Hematopoietic multipotent progenitor cell treated with erythropoietin and hydrocortisone succinate and interleukin-3 and kit ligand, for 15 days (in vitro differentiated cells): ENCODE measurements around the gene CEP135.
"Not testable (repeated sequence)": the region's sequence is repeated elsewhere in the genome, so short reads cannot be mapped to it uniquely, and the experiment has no call there.

Experiments used
- DNase-seq: peaks from one replicate; pipeline ENCODE4 v3.0.0-alpha.2; 2015; ENCODE audit warnings: low spot score

The CEP135 gene

DNA sequence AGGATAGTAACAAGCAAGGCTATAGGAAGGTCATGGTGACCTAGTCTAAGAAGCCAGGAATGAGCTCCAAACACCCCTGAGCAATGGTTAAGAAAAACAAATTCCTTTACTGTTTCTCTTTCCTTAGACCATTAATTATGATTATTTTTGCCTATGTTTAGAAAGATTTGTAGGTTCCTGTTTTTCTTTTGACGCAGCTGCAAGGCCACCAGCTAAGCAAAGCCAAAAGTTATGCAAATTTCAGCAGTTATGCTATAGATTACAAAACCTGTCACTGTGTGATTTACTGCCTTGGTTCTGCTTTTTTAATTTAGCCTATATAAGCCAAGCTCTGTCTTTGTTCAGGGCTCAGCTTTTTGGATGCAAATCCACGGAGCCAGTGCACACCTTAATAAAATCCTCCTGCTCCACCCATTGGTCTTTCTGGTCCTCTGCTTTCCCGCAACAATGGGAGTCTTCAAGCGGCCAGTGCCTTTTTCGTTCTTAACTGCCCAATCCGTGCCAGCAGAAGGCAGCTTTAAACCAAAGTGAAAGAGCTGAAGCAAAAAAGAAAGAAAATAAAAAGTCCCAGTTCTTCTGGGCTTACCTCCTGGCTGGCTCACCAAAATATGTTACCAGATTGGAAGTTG, 1.4 kb upstream of the CEP135 start:
- DNase-seq: no peak

DNA sequence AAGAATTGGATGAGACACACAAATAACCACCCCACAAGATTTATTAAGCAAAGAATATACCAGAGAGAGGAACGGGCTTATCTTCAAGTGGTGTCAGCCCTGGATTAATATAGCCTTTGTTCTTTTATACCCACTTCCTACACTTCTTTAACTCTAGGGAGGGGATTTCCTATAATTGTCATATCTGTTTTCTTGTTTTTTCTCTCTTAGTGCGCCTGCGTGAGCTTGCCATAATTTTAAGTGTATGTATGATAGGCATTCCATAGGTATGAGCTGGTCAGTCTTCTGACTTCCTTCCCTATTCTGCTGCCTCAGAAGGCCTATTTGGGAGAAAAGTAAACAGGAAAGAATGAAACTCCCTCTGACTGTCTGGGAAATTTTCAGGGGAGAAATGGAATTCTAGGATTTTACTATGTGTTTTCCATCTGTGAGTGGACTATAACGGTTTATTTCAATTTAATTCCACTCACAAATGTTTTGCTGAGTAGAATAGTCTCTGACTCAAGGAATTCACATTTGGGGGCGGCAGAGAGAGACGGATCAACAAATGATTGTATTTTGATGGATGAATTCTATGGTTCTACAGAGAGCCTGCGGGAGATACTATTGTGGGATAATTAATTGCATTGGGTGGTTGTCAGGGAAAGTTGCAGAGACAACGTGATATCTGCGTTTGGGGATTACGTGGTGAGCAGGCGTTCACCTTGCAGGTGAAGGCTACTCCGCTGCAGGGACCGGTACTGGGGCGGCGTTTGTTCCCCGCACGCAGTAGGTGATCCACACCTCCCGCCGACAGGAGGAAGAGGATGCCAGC, 626 bp upstream of the CEP135 start:
- DNase-seq: peak; percentile 14

DNA sequence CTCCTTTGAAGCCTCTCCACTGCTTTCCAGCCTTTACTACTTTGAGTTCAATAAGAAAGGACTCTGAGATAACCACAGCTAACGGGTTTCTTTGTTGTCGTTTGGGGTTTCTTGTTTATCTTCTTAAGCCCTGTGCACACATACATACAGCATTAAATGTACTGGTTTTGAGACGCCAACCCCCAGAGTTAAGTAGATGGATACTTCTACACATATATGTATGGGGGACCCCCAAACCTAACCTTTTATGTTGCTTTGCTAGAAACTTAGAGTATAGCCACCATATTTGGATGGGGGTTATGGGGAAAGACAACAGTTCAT, 697 bp downstream of the CEP135 start:
- DNase-seq: no peak

DNA sequence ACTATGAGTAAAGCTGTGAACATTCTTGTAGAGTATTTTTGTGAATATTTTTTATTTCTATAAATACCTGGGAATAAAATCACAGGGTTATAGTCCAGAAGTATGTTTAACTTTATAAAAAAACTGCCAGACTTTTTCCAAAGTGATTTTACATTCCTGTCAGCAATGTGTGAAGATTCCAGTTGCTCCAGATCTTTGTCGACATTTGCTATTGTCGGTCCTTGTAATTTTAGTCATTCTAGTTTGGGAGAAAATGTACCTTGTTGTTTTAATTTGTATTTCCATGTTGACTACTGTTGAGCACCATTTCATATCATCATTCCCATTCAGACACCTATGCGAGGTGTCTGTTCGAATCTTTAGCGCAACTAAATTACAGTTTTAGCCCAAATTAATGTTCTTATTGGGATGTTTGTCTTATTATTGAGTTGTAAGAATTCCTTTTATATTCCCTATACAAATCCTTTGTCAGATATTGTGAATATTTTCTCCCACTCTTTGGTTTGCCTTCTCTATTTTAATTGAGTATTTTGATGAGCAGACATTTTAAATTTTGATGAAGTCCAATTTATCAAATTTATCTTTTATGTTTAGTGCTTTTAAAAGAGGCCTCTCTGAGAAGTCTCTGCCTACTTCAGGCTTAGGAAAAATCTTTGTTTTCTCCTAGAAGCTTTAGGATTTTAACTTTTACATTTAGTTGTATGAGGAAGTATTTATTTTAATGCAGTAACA, 2.6 kb downstream of the CEP135 start:
- no peak for DNase-seq

DNA sequence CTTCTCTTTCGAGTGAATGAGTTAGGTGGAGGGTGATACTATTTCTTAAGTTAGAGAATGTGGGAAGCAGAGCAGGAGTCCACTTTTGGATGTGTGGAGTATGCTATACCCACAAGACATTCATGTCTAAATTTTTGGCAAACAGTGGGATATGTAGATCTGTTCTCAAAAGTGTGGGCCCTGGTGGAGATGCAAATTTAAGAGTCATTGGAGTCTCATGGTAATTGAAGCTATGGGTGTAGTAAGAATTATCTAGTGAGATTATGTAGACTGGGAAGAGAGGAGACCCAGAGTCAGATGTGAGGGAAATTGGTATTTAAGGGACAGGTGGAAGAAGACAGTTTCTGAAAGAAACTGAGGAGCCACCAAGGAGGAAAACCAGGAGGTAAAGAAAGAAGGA, 7.0 kb downstream of the CEP135 start:
- DNase-seq: no peak

DNA sequence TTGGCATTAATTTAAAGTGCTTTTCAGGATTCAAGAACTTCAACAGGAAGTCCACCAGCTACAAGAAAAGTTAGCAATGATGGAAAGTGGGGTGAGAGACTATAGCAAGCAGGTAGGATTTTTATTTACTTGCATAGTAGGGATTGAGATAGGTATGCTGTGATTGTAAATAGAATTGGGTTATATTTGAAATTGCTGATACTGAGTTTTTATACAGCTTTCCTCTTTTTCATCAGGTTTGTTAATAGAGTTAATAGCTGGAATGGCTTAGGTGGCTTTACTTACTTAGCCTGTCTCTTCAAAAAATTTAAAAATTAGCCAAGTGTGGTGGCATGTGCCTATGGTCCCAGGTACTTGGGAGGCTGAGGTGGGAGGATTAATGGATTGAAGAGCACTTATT, 10.9 kb downstream of the CEP135 start:
- no peak for DNase-seq

DNA sequence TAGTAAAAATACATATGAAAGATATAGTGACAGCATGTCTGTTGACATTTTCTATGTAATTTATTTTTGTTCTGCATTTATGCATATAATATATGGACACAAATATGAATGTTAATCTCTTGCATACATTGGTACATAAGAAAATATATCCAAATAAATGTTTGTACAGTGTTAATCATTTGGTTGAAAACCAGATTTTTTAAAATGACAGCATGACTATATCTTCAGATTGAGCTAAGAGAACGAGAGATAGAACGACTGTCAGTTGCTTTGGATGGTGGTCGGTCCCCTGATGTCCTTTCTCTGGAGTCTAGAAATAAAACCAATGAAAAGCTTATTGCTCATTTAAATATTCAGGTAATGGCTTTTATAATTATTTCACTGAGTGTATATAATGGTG, 15.3 kb downstream of the CEP135 start:
- DNase-seq: no peak

DNA sequence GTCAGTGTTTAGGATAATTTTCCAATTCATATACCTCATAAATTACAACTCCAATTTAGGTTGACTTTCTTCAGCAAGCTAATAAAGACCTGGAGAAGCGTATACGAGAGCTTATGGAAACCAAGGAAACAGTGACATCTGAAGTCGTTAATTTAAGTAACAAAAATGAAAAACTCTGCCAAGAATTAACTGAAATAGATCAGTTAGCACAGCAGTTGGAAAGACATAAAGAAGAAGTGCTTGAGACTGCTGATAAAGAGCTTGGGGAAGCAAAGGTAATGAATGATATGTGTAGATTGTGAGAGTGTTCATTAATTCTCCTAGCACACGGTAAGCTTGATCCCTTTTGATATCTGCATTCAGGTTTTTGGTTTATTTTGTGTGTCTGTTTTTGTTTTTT, 16.8 kb downstream of the CEP135 start:
- peak; percentile 15 for DNase-seq

DNA sequence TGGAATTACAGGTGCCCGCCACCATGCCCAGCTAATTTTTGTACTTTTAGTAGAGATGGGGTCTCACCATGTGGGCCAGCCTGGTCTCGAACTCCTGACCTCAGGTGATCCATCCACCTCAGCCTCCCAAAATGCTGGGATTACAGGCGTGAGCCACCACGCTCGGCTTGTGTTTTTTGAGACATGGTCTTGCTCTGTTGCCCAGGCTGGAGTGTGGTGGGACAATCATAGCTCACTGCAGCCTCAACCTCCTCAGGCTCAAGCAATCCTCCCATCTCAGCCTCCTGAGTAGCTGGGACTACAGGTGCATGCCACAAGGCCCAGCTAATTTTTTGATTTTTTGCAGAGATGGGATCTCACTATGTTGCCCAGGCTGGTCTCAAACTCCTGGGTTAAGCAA, 17.6 kb downstream of the CEP135 start:
- not testable (repeated sequence) for DNase-seq

DNA sequence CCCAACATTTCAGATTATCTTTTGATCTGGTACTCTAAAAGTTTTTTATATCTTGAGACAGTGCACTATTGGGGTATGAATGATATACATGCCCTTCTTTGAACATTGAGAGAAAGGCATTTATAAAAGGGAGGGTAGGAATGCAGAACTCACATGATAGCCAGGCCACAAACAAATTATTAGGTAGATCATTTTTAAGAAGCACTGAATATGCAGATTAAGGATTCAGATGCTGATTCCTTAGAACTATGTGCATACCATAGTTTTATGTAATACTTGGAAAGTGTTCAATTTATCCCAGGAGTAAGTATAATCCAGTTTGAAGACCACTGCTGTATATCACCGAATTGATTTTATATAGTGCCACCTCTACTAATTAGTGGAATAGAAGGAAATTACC, 18.6 kb downstream of the CEP135 start:
- no peak for DNase-seq

DNA sequence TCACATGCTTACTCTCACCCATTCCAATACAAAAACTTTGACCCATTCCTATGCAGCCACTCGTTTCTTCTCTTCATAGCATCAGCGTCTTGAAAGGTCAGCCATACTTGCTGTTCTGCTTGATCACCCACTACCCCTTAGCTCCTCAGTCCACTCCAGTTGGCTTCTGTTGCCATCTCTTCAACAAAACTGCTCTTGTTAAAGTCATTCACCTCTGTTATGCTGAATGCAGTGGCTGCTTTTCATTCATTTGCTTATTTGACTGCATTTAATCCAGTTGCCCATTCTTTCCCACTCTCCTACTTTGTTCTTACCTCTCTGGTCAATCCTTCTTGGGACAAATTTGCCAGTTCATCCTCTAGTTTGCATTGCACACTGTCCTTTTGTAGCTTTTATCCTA, 24.9 kb downstream of the CEP135 start:
- no peak for DNase-seq

DNA sequence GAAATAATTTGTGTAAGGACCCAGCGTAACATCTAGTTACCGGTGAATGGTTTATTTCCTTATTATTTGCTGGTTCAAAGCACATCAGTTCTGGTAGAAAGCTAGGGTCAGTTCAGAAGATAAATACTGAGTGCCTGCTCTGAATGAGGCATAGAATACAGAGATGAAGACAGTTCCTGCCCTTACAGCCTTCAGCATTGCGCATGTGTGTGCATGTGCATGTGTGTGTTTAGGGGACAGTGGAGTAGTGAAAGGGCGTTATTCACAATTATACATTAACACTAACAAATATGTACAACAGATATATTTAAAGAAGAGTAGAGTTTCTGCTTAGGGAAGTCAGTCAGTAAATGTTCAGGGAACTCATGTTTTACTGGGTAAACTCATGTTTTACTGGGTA, 29.1 kb downstream of the CEP135 start:
- no peak for DNase-seq

DNA sequence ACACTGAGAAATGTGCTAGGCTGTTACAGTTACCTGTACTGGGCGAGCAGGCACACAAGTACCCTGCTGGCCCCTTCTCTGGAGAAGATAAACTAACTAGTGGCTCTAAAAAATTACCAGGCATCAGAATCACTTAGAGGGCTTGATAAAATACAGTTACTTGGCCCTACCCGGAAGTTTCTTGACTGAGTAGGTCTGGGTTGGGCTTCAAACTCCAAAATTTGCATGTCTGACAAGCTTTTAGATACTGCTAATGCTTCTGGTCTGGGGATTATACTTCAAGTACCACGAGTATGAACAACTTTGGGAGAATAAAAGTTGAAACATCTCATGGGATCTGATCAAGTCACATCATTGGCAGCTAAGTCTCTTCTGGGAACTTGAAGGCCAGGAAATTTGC, 30.8 kb downstream of the CEP135 start:
- no peak for DNase-seq

DNA sequence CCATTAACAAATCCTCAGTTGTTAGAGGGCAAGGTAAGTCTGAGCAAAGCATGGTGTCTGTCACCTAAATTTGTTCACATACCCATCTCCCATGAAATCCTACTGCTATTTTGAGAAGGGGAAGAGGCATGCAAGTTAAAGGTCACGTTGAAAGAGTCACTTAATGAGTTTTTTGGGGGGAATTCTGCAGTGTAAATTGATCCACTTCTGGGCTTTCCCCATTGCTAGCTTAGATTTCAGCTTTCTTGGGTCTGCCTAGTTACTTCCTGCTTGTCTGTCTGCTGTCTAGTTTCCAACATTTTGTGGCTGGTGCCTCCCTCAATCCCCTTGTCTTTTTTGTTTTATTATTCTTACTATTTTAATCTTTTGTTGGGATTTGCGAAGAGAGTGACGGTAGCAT, 32.0 kb downstream of the CEP135 start:
- no peak for DNase-seq

DNA sequence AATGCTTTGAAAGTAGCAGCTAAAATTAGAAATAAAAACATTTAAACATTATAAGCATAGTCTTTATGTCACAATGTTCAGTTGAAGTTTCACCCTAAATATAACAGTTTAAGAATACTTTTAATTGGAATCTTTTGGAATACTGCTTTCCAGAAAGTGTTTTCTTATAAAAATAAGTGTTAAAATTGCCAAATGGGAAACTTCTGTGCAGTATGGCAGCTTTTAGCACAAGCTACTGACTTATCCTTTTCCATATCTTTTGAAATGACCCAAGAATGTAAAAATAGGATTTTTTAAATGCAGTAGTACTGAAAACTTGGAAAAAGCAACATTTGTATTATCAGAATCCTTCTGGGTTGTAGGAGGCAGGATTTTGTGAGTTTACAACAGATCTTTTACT, 34.2 kb downstream of the CEP135 start:
- DNase-seq: no peak

DNA sequence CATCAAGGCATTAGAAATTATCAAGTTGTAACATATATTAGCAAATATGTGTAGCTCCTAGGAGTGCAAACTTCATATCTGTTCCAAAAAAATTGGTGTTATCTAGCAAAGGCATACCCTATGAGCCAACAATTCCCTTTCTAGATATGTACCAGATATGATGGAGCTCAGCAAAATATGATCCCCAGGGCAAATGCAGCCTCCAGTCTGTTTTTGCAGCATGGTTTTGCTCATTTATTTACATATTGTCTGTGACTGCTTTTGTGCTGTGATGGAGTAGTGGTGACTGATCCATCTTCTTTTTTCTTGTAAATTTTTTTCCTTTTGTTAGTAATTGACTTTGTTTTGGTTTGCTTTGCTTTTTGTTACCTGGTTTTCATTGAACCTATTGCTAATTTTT, 41.0 kb downstream of the CEP135 start:
- DNase-seq: peak; percentile 19

DNA sequence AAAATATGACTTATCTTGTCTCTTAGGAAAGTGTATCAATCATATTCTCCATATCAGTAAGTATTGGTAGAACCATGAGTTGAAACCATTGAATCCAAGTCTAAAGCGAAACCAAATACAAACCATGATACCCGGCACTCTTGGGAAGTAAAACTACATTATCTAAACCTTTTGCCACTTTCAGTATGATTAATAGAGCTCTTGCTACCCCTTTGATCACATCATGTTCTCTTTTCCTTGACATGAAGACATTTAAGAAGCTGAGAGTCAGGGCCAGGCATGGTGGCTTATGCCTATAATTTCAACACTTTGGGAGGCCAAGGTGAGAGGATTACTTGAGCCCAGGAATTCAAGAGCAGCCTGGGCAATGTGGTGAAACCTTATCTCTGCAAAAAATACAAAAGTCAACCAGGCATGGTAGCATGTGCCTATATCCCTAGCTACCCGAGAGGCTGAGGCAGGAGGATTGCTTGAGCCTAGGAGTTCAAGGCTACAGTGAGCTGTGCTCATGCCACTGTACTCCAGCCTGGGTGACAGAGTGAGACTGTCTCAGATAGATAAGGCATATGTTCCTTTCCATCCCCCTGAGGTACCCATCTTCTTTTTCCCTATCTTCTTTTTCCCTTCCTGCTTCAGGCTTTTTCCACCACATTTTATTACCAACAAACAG, 45.4 kb downstream of the CEP135 start:
- peak; percentile 30 for DNase-seq

DNA sequence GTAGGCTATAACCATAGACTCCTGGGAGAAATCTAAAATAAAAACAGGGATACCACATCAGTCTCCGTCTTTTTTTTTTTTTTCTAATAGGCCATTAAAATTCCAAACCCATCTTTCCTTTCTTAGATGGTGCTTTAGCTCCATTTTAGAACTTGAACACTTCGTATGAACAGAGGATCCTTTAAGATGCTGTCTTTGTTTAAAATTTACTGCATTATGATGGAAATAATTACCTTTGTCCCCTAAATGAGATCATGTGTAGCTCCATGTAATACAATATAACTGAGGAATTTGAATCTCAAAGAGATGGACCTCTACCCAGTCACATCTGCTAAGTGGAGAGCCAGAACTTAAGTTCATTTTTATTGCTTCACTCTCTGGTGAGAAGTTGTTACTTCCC, 47.9 kb downstream of the CEP135 start:
- DNase-seq: no peak

DNA sequence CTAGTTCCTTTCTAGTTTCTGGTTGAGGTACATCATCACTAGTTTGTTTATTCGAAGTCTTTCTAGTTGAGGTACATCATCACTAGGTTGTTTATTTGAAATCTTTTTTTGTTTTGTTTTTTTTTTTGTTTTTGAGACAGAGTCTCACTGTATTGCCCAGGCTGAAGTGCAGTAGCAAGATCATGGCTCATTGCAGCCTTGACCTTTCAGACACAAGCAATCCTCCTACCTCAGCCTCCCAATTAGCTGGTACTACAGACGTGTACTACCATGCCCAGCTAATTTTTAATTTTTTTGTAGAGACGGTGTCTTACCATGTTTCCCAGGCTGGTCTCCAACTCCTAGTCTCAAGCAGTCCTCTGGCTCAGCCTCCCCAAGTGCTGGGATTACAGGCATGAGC, 54.9 kb downstream of the CEP135 start:
- no peak for DNase-seq

DNA sequence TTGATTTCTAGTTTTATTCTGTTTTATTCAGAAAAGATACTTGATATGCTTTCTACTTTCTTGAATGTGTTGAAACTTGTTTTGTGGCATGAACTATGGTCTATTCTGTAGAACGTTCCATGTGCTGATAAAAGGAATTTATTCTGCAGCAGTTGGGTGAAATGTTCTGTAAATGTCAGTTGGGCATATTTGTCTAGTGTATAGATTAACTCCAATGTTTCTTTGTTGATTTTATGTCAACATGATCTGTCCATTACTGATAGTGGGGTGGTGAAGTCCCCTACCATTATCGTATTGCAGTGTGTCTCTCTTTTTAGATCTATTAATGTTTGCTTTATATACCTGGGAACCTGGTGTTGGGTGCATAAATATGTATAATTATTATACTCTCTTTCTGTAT, 55.5 kb downstream of the CEP135 start:
- no peak for DNase-seq

DNA sequence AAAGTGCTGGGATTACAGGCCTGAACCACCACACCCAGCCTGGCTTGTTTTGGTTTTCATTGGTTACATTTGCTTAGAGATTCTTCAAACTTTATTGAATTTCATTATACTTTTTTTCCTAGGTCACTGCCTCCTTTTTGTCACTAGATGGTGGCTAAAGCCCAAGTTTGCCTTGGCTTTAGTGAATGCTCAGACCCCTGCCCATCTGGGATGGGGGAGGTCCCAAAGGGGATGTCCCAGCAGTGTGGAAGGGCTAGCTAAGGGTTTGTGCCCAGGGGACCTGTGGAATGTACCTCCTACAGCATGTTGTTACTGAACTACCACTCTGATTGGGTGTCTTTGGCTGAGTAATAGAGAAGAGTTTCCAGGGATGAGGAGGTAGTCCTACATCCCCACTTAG, 58.4 kb downstream of the CEP135 start:
- no peak for DNase-seq

DNA sequence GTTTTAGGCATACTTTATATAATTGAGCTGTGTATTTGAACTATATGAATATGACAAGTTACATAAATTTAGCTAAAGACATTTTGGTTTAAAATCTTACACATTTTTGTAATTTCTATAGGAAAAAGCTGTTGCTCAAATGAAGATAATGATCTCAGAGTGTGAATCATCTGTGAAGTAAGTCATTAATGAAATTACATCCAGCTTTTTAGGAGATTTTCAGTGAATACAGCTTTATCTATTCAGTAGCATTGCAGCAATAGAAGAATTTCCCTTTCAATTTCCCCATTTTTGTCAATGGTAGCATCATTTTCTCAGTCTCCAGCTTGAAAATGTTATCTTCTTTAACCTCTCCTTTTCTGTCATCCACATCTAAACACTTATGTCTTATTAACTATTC, 59.5 kb downstream of the CEP135 start:
- no peak for DNase-seq

DNA sequence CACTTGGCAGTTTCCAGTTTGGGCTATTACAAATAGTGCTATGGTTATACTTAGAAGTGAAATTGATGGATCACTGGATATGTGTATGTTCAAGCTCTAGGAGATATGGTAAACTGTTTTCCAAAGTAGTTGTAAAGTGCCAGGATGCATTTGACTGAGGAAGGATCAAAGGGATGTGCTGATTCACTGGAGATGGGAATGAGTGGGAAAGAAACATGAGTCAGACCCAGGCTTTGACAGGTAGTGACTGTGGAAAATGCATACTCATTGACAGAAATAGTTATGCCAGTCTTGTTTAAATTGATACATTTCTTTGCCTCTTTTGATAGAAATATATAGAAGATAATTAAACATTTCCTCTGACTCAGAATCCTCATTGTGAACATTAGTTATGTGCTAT, 77.9 kb downstream of the CEP135 start:
- no peak for DNase-seq
